NB4 (cell line): ENCODE results near the gene MAD1L1.

Experiments used
- POLR2A ChIP-seq: IDR thresholded peaks from 2 replicates; pipeline ENCODE4 v1.6.1; 2011; ENCODE audit warnings: mild to moderate bottlenecking; ENCODE audit not compliant: insufficient read length; ENCODE audit errors: extremely low read depth
- TF ChIP-seq, protein P1 (sequence below): IDR thresholded peaks from one replicate; pipeline ENCODE4 v1.5.1; 2012; ENCODE audit warnings: low read depth, low read length
- TF ChIP-seq, protein P2 (sequence below): IDR thresholded peaks from 2 replicates; pipeline ENCODE4 v1.6.1; 2011; ENCODE audit warnings: low read depth, low read length

DNA sequence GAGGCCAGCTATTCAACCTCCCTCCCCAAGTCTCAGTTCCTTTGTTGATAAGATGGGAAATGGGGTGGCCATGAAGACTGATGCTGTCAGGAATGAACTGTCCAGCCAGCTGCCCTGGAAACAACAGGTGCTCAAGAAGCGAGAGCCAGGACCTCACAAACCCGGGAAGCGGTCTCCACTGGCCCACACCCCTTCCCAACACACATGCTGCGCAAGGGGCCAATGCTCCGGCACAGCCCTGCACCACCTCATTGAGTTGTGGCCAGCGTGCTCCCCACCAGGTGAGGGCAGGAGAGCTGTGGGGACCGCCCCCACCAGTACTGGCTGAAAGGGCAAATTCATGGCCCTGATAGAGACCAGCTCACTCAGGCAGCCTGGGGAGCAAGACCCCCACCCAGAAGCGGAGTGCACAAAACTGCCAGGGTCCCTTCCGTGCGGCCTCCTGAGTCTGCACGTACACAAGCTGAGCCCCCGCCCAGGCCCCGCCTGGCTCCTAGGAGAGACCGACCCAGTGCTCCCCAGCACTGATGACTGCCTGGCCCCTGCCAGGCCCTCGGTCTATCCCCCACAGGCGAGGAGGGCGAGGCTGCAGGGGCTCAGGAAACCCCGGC is 216.6 kb downstream of the MAD1L1 start:
- TF ChIP-seq, protein P1, sequence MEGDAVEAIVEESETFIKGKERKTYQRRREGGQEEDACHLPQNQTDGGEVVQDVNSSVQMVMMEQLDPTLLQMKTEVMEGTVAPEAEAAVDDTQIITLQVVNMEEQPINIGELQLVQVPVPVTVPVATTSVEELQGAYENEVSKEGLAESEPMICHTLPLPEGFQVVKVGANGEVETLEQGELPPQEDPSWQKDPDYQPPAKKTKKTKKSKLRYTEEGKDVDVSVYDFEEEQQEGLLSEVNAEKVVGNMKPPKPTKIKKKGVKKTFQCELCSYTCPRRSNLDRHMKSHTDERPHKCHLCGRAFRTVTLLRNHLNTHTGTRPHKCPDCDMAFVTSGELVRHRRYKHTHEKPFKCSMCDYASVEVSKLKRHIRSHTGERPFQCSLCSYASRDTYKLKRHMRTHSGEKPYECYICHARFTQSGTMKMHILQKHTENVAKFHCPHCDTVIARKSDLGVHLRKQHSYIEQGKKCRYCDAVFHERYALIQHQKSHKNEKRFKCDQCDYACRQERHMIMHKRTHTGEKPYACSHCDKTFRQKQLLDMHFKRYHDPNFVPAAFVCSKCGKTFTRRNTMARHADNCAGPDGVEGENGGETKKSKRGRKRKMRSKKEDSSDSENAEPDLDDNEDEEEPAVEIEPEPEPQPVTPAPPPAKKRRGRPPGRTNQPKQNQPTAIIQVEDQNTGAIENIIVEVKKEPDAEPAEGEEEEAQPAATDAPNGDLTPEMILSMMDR = no peak
- TF ChIP-seq POLR2A = no peak
- TF ChIP-seq, protein P2, sequence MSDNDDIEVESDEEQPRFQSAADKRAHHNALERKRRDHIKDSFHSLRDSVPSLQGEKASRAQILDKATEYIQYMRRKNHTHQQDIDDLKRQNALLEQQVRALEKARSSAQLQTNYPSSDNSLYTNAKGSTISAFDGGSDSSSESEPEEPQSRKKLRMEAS = no peak
